LoVo (cell line): ENCODE data around the gene PIK3AP1.
"Not testable (repeated sequence)": the region's sequence is repeated elsewhere in the genome, so short reads cannot be mapped to it uniquely, and the experiment has no call there.

Experiments used
- DNase-seq: peaks from one replicate; pipeline ENCODE4 v3.0.0-alpha.2; 2016; ENCODE audit warnings: low spot score

PIK3AP1 gene

DNA sequence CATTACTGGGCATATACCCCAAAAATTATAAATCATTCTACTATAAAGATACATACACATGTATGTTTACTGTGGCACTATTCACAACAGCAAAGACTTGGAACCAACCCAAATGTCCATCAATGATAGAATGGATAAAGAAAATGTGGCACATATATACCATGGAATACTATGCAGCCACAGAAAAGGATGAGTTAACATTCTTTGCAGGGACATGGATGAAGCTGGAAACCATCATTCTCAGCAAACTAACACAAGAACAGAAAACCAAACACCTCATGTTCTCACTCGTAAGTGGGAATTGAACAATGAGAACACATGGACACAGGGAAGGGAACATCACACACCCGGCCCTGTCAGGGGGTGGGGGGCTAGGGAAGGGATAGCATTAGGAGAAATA, 145.8 kb downstream of the PIK3AP1 start:
- not testable (repeated sequence) for DNase-seq

DNA sequence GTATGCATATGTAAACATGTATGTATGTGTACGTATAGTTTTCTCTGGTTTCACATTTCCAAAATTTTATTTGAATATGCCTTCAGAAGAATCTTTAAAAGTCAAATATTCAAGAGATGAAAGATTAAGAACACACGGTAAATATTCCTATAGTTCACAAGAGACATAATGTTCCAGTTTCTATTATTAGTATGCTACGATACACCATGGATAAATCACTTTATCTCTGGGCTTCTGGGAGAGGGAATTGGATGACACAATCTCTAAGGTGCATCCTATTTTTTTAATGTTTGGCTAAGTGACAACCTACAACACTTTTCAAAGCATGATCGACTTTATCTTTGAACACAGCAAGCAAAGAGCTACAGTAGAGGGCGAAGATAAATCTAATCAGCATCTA, 147.3 kb downstream of the PIK3AP1 start:
- DNase-seq, result no peak

DNA sequence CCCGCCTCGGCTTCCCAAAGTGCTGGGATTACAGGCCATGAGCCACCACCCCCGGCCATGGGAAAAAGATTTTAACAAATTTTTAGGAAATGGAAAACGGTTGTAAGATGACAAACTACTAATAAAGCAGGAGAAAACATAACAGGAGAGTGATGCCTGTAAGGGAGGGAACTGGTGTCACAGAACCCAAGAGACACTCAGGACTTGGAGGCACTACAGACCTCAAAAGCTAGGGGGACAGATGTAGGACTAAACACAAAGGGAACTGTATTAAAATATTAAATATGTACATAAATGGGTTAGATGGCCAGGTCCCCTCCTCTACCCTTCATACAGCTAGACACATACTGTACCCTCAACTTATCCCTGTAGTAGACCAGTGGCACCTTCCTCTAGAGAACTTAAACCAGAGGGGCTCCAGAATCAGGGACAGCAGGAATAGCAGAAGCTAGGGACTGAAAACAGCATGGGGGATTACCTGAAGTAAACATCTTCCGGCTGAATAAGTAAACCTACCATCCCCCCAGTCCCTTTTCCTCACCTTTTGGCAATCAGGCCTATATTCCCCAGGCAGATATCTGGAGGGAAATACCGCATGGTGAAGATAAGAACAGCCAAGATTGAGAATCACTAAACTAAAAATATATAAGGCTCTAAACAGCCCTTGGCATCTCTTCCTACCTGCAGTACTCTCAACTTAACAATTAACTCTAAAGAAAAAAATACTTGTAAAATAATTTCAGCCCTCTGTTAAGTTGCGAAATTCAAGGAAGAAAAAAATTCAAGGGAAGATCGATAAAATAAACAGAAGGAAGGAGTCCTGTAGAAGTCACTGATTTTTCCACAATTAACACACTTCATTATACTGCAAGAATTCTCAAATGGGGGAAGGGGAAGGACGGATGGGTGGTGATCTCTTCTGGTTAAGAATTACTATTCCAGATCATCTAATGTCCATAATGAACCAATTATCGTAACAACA, 149.0 kb downstream of the PIK3AP1 start:
- no peak for DNase-seq

DNA sequence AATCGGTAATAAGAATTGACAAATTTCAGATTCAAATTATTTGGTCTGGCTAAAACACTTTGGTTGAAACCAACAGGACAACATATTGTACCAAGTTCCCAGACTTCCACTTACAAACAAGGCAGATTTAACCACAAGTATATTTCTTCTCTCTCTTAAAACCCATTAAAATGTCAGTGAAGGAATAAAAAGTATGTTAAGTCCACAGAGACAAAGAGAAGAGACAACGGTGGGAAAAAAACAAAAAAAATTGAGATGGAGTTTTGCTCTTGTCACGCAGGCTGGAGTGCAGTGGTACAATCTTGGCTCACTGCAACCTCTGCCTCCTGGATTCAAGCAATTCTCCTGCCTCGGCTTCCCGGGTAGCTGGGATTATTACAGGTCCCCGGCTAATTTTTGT, 149.8 kb downstream of the PIK3AP1 start:
- no peak for DNase-seq

DNA sequence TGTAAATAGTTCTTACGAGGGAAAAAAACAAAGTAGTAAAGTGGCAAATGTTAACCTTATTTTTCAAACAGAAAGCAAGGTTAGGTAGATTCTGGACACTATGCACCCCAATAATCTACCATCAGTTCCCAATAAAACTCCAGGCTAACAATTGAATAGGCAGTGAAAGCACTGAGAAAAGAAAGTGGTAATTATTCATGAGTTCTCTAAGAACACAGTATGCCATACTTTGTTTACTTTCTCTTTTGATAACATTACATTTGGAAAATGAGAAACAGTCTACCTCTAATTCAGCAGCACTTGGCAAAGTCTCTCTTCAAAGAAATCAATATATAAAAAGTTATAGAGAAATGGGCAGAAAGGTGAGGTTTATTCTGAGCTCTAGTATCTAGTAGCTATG, 151.9 kb downstream of the PIK3AP1 start:
- DNase-seq, result no peak

DNA sequence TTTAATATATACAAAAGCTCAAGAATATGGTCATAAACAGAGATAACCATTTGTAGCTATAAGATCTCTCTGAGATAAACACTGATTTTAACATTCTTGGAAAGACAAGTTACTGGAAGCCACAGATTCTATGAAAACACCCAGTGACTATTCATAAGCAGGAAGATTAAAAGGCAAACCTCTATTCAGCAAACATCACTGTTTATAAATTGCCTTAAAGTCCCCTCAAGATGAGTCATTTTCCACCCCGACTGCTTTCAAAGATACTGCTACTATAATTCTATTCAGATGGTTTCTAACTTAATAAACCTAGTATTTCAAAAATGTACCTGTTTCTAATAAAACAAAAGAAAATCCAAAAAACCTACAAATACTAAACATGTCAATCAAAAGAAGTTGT, 154.5 kb downstream of the PIK3AP1 start:
- DNase-seq, result no peak

DNA sequence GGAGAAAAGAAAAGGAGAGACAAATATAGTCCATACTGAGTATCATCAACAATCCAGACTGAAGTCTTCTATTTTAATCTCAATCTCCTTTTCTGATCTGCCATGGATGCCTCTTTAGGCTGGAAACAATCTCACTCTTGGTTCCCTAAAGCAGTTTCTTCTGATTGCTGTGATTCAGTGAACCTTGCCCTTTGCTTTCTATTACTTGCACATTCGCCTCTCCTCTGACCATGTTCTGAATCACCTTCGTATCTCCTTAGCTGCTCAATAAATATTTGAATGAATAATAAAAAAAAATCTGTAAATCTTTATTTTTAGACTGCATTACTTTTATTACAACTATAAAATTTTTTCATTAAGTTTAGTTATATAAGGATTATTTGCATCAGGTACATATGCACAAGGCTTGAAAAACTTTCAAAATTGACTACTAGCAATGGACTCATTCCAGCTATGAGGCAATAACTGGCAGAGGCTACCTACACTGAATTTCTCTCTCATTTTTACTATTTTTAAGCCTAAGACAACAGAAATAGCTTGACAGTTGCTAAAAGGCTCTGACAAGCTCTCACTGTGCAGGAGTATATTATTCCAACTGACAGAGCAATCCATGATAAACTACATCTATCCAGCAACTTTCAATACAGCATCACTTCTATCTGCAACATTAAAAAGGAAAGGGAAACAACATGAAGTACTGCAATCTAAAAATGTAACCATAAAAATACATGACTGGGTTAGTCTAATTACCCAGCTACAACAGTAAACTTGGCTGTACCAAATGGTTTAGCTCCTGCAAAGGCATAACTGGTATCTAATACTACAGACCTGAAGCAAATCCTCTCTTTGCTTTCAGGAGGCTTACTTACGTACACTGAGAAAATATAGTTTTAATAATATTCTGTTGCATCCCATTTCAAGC, 159.1 kb downstream of the PIK3AP1 start:
- no peak for DNase-seq

DNA sequence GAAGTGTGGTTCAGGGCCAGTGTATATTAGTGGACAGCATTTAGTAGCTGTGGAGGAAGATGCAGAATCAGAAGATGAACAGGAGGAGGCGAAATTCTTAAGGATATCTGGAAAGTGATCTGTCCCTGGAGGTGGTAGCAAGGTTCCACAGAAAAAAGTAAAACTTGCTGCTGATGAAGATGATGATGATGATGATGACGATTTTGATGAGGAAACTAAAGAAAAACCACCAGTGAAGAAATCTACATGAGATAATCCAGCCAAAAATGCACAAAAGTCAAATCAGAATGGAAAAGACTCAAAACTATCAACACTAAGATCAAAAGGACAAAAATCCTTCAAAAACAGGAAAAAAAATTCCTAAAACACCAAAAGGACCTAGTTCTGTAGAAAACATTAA, 159.8 kb downstream of the PIK3AP1 start:
- DNase-seq, result no peak

DNA sequence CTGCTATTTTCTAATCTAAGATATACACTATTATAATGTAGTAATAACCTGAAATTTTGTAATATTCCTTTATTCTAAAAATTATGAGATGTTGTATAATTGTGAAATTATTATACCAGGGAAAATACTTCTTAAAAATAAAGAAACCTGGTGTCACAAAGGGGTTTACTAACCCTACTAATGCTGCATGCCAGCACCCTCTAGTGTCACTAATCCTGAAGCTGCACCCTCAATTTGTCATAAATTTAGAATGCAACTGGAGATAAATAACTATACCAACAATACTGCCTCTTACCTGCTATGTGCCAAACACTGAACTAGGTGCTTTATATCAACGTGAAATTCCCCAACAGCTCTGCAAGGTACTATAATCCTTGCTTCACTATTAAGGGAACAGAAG, 164.3 kb downstream of the PIK3AP1 start:
- no peak for DNase-seq

DNA sequence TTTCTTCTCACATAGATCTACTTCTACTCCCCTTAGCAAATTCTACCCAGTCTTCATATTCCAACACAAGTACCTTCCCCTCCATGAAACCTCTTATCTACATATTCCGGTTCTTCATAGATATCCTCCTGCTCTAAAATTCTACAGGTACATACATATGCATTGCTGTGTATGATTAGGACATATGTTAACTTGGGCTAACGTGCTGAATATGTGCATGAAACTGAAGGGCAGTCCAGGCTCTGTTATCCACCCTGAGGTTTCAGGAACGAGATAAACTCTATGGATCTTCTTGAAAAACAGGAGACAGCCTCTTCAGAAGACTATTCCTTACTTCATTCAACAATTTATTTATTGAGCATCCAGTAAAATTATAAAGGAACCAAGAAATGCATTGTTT, 165.0 kb downstream of the PIK3AP1 start:
- no peak for DNase-seq

DNA sequence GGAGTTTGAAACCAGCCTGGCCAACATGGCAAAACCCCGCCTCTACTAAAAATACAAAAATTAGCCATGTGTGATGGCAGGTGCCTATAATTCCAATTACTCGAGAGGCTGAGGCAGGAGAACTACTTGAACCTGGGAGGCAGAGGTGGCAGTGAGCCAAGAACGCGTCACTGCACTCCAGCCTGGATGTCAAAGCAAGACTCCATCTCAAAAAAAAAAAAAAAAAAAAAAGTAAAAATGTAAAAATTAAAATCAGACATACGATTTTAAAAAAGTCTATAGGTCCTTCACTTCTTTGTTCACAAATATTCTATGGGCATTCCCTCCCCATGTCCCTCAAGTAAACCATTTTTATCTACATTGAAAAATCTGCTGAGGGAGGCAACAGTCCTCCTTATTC, 171.7 kb downstream of the PIK3AP1 start:
- no peak for DNase-seq

DNA sequence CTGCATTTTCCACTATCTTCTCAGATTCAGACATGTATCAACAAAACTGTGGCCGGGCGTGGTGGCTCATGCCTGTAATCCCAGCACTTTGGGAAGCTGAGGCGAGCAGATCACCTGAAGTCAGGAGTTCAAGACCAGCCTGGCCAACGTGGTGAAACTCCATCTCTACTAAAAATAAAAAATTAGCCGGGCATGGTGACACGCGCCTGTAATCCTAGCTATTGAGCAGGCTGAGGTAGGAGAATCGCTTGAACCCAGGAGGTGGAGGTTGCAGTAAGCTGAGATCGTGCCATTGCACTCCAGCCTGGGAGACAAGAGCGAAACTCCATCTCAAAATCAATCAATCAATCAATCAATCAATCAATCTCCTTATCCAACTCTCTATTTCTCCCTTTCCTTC, 174.8 kb downstream of the PIK3AP1 start:
- DNase-seq, result not testable (repeated sequence)
